Tibial artery (tissue), 4 donors: ENCODE results near the gene CEACAM21.

Source experiments
- DNase-seq, 2 donors: peaks; one replicate each; pipeline ENCODE4 v3.0.0-alpha.2; 2019
- H3K27ac ChIP-seq, 2 donors: fragments of 200-600 bp; sonication (generic) in 1 of 2; 1 replicate in 1 of 2; 2 replicates in 1 of 2; pipeline ENCODE4 v1.5.1; 2018 to 2019; ENCODE audit warnings: mild to moderate bottlenecking in 1 of 2
- H3K27me3 ChIP-seq, 2 donors: fragments of 200-600 bp; sonication (generic) in 1 of 2; one replicate each; pipeline versions ENCODE4 v1.5.1 to v1.6.0; 2016 to 2019
- H3K36me3 ChIP-seq, 3 donors: fragments of 200-600 bp; sonication (generic) in 2 of 3; one replicate each; pipeline ENCODE4 v1.5.1; 2016 to 2019; ENCODE audit warnings: mild to moderate bottlenecking in 2 of 3
- H3K4me1 ChIP-seq, 4 donors: fragments of 200-600 bp; sonication (generic) in 2 of 4; 1 replicate in 3 of 4; 2 replicates in 1 of 4; pipeline ENCODE4 v1.5.1; 2016 to 2019
- H3K4me3 ChIP-seq, 2 donors: fragments of 200-600 bp; sonication (generic) in 1 of 2; 1 replicate in 1 of 2; 2 replicates in 1 of 2; pipeline ENCODE4 v1.5.1; 2018 to 2019; ENCODE audit warnings: mild to moderate bottlenecking in 2 of 2
- H3K9me3 ChIP-seq, 3 donors: fragments of 200-600 bp; sonication (generic) in 1 of 3; one replicate each; pipeline ENCODE4 v1.5.1; 2016 to 2019
- CTCF ChIP-seq, 2 experiments: fragments of 200-600 bp in 1 of 2; fragments of 450-650 bp in 1 of 2; IDR thresholded peaks; one replicate each; pipeline ENCODE4 v1.5.1; 2017 to 2019; ENCODE audit warnings: antibody characterized with exemption in 2 of 2, mild to moderate bottlenecking in 1 of 2, moderate library complexity in 1 of 2
- intact Hi-C: fragments of 100-400 bp; cut with DNase I; formaldehyde crosslinking; loops from one replicate; pipeline ENCODE4 v1.15.0; 2023; ENCODE audit warnings: low total_unique reads

CEACAM21 gene

GRCh38 chr19:41575998-41576397, at the start of gene CEACAM21:
Gene CEACAM21, plus strand, starts transcription at chr19:41576166. Its CDS starts 109 bp downstream, at chr19:41576275.
- no peaks in the 10 kb centered on the region for H3K36me3 ChIP-seq
- no peaks in the 10 kb centered on the region for H3K9me3 ChIP-seq
- no peaks in the 10 kb centered on the region for H3K4me1 ChIP-seq
- no peak within 1 kb of the TSS for H3K4me3 ChIP-seq
- peaks cover 0 to 9% of the 10 kb centered on the region in 2 donors for H3K27me3 ChIP-seq
- intact Hi-C loops, result no loop called here
- no peak within 1 kb of the TSS for H3K27ac ChIP-seq
- peak in 1 of 2 donors; percentile 70 for DNase-seq
- TF ChIP-seq CTCF (IDR thresholded peaks at IDR 0.05), result no peak

GRCh38 chr19:41527089-41527488, 48.9 kb upstream of the CEACAM21 start:
- DNase-seq, result no peak
- H3K27me3 ChIP-seq, result peaks cover 0 to 14% of the 10 kb centered on the region in 2 donors
- TF ChIP-seq CTCF (IDR thresholded peaks at IDR 0.05), result no peak
- no peak overlapping the region for H3K4me3 ChIP-seq
- no peaks in the 10 kb centered on the region for H3K36me3 ChIP-seq
- no peaks in the 10 kb centered on the region for H3K9me3 ChIP-seq
- peaks cover 0 to 4% (median 1%) of the 10 kb centered on the region in 4 donors for H3K4me1 ChIP-seq
- no peak overlapping the region for H3K27ac ChIP-seq
- intact Hi-C loops, result no loop called here

GRCh38 chr19:41528106-41528505, 47.9 kb upstream of the CEACAM21 start:
- TF ChIP-seq CTCF (IDR thresholded peaks at IDR 0.05), result no peak
- no peak overlapping the region for H3K27ac ChIP-seq
- no peaks in the 10 kb centered on the region for H3K36me3 ChIP-seq
- H3K9me3 ChIP-seq, result no peaks in the 10 kb centered on the region
- peaks cover 0 to 9% of the 10 kb centered on the region in 2 donors for H3K27me3 ChIP-seq
- intact Hi-C loops, result no loop called here
- H3K4me3 ChIP-seq, result no peak overlapping the region
- DNase-seq, result no peak
- H3K4me1 ChIP-seq, result no peaks in the 10 kb centered on the region

GRCh38 chr19:41529484-41530183, 46.3 kb upstream of the CEACAM21 start:
- no peak overlapping the region for H3K4me3 ChIP-seq
- no peaks in the 10 kb centered on the region for H3K9me3 ChIP-seq
- no peaks in the 10 kb centered on the region for H3K4me1 ChIP-seq
- no peak for DNase-seq
- TF ChIP-seq CTCF (IDR thresholded peaks at IDR 0.05), result no peak
- intact Hi-C loops, result no loop called here
- H3K36me3 ChIP-seq, result no peaks in the 10 kb centered on the region
- H3K27me3 ChIP-seq, result peaks cover 0 to 4% of the 10 kb centered on the region in 2 donors
- no peak overlapping the region for H3K27ac ChIP-seq

- no peak overlapping the region for H3K4me3 ChIP-seq
- H3K9me3 ChIP-seq, result no peaks in the 10 kb centered on the region
- no peaks in the 10 kb centered on the region for H3K36me3 ChIP-seq
- H3K27me3 ChIP-seq, result no peaks in the 10 kb centered on the region
- no peak overlapping the region for H3K27ac ChIP-seq
- intact Hi-C loops, result no loop called here
- no peaks in the 10 kb centered on the region for H3K4me1 ChIP-seq
- no peak for TF ChIP-seq CTCF (IDR thresholded peaks at IDR 0.05)
- DNase-seq, result no peak
Measured at GRCh38 chr19:41530184-41530534, 45.8 kb upstream of the CEACAM21 start.
